NB4 (cell line): ENCODE data around the gene N4BP2.

ENCODE experiments used
- DNase-seq: peaks from one replicate; pipeline ENCODE4 v3.0.0; 2010; ENCODE audit warnings: low read depth
- H3K4me3 ChIP-seq: one replicate; pipeline ENCODE4 v1.5.1; 2011; ENCODE audit warnings: mild to moderate bottlenecking, low read depth, low read length, moderate library complexity
- MYC ChIP-seq: IDR thresholded peaks from 2 replicates; pipeline ENCODE4 v1.6.1; 2011; ENCODE audit warnings: low read depth, low read length
- POLR2A ChIP-seq: IDR thresholded peaks from 2 replicates; pipeline ENCODE4 v1.6.1; 2011; ENCODE audit warnings: mild to moderate bottlenecking; ENCODE audit not compliant: insufficient read length; ENCODE audit errors: extremely low read depth
- TF ChIP-seq, protein P1 (sequence below): IDR thresholded peaks from one replicate; pipeline ENCODE4 v1.5.1; 2012; ENCODE audit warnings: low read depth, low read length
- TF ChIP-seq, protein P2 (sequence below): IDR thresholded peaks from 2 replicates; pipeline ENCODE4 v1.6.1; 2011; ENCODE audit warnings: low read depth, low read length

The N4BP2 gene

DNA sequence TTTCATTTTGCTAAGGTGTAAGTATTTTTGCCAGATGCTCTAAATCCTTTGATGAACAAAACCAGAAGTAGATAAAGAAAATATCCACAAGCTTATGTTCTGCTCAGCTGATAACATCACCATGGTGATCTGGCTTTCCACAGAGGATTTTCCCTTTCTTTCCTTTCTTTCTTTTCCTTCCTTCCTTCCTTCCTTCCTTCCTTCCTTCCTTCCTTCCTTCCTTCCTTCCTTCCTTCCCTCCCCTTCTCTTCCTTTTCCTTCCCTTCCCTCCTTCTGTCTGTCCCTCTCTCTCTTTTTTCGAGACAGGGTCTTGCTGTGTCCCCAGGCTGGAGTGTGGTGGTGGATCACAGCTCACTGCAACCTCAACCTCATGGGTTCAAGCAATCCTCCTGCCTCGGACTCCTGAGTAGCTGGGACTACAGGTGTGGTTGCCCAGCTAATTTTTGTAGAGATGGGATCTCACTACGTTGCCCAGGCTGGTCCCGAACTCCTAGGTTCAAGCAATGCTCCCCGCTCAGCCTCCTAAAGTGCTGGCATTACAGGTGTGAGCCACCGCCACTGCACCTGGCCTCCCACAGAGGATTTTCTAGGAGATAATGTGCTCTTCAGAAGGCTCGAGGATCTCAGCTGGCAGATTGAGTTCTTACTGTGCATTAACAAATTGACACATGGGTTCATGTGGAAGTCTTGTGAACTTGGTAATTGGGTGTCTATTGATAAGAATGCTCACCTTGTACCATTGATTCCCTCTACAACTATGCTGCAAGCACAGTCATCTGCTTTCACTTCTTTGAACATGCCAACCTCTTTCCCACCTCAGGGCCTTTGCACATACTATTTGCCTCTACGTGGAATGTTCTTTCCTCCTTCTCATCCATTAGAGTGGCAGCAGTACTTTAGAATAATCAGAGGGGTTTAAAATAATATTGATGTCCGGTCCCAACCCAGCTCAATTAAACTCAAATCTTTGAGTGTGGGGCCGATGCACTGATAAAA lies 138.8 kb downstream of the N4BP2 start:
- H3K4me3 ChIP-seq: no peak overlapping the region
- no peak for DNase-seq
- TF ChIP-seq POLR2A (no peak), MYC (no peak)
- TF ChIP-seq, protein P1, sequence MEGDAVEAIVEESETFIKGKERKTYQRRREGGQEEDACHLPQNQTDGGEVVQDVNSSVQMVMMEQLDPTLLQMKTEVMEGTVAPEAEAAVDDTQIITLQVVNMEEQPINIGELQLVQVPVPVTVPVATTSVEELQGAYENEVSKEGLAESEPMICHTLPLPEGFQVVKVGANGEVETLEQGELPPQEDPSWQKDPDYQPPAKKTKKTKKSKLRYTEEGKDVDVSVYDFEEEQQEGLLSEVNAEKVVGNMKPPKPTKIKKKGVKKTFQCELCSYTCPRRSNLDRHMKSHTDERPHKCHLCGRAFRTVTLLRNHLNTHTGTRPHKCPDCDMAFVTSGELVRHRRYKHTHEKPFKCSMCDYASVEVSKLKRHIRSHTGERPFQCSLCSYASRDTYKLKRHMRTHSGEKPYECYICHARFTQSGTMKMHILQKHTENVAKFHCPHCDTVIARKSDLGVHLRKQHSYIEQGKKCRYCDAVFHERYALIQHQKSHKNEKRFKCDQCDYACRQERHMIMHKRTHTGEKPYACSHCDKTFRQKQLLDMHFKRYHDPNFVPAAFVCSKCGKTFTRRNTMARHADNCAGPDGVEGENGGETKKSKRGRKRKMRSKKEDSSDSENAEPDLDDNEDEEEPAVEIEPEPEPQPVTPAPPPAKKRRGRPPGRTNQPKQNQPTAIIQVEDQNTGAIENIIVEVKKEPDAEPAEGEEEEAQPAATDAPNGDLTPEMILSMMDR: no peak
- TF ChIP-seq, protein P2, sequence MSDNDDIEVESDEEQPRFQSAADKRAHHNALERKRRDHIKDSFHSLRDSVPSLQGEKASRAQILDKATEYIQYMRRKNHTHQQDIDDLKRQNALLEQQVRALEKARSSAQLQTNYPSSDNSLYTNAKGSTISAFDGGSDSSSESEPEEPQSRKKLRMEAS: no peak

DNA sequence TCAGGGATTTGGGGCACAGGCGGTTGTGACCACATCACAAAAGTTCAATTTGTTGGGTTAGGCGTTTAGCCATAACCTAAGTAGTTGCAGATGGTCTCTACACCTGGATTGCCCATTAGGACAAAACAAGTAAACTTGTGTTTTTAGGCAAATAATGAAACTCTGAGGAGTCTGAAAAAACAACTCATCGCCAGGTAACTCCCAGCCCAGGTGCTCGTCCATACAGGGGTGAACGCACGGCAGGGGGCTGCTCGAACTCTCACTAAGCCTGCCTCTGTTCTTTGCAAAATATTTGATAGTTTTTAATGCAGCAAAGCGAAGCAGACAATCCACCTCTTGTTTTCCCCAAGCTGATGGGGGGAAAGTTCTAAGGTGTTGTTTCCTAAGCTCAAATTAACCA lies 139.6 kb downstream of the N4BP2 start:
- TF ChIP-seq, protein P2: no peak
- TF ChIP-seq, protein P1: no peak
- TF ChIP-seq POLR2A (no peak), MYC (no peak)
- no peak for DNase-seq
- peak overlapping the region; percentile 61 for H3K4me3 ChIP-seq

DNA sequence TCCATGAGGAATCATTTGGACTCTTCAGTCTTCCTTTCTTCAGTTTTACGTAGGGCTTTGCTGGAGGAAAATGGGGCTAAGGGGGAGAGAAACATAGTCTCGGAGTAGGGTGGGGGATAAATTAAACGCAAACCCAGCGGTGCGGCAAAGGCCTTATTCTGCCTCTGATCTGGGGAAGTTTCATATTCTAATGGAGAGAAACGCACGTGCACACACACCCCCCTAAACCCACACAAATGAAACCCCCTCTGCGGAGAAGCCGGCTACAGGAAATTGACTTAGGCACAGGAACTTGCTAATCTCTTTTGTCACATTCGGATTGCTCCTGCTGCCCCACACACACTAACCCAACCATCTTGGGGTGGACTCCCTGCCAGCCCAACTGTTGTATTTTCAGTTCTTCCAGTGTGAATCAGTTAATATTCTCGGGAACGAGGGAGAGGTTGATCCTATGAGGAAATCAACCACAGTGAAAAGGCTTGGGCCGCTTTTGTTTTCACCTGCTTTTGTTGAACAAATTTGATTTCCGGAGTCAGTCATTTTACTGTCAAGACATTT lies 140.2 kb downstream of the N4BP2 start, which contains the start of gene RHOH:
TSS of gene RHOH (plus strand) at position 308 of the 558 bp plus-strand sequence. CDS start 46,356 bp downstream, outside the sequence.
- TF ChIP-seq, protein P2: peak; percentile 98
- peak; percentile 53 for TF ChIP-seq POLR2A
- TF ChIP-seq, protein P1: no peak
- peak; percentile 91 for TF ChIP-seq MYC
- peak within 1 kb of the TSS; percentile 61 for H3K4me3 ChIP-seq
- DNase-seq: peak; percentile 75

DNA sequence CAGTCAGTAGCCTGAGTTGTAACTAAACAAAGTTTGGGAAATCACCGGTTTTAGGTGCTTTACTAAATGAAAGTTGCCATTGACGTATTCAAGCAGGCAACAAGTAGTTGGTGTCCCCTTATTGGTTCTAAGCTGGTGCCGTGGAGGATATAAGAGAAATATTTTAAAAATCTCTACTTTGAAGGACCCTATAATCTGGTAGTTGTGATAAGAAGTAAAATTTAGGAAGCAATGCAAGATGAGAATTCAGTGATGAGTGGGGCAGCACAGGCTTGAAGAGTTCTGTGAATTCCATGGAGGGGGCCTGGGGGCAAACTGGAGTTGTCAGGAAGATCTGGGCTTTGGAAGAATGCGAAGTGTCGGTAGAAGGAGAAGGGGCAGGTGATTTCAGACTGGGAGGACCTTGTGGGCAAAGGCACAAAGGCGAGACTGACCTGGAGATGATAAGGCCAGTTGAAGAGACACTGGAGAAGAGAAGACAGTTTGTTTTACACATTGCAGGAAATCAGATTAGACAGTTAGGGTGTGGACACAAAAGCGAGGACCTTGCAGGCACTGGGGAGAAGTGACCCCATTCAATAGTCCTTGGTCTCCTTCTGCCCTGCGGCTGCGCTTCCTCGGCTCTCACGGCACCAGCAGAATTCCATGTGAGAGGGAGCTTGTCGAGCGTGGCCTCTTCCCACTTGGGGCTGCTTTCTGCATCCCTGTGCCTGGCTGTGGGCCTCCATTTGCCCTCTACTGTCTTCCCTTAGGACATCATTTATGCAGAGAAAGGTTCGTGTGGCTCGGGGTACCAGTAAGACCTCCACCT lies 141.4 kb downstream of the N4BP2 start:
- TF ChIP-seq, protein P1: no peak
- TF ChIP-seq MYC (no peak), POLR2A (no peak)
- TF ChIP-seq, protein P2: 0 out of 2 replicates have a peak, but pooled peaks have one; percentile 14
- peak; percentile 41 for DNase-seq
- H3K4me3 ChIP-seq: peak overlapping the region; percentile 61

DNA sequence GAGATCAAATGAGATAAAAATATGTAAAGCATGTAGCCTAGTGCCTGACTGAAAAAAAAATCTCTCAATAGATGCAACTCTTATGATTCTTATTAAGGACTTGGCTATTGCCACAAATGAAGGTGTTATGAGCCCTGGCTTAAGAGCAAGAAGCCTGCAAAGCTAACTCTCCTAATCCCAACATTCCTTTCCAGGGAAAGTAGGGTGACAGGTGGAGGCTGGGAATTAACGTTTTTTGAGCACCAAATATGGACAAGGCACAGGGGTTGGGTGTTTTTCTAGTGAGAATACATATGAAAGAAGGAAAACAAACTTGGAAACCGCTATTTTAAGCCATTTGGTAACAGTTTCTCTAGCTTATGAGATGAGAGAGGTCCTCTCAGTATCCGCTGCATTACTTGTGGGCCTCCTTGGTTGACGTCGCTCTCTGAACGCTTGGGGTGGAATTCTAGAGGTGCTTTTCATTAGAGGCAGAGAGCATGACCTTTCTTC lies 142.6 kb downstream of the N4BP2 start:
- no peak for TF ChIP-seq POLR2A
- TF ChIP-seq, protein P1: no peak
- TF ChIP-seq, protein P2: no peak
- TF ChIP-seq MYC: no peak
- peak overlapping the region; percentile 61 for H3K4me3 ChIP-seq
- no peak for DNase-seq
